Measurements from ENCODE around the gene GREM2.
A peak's percentile ranks its signal among the peaks of the same experiment; 100 is the strongest.

GREM2 gene

GRCh38 chr1:240609527-240610060, 2.4 kb downstream of the GREM2 start:
- DNase-seq: no peak

DNA sequence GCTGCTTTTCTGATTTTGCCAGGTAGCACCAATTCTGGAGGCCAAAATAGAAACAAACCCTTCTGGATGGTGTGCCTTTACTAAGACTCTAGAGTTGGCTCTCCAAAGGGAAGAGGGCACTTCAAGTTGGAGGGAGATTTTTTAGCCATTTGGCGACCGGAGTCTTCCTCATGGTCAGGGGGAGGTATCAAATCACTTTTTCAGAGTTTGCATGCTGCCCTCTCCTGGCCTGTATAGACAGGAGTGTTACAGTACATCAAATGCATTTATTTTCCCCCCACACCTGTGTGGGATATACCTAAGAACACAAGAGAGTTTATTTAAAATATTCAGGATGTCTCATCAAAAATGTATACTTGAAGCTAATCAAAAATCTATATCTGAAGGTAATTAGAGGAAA, 3.2 kb downstream of the GREM2 start:
- peak; percentile 58 for DNase-seq

DNA sequence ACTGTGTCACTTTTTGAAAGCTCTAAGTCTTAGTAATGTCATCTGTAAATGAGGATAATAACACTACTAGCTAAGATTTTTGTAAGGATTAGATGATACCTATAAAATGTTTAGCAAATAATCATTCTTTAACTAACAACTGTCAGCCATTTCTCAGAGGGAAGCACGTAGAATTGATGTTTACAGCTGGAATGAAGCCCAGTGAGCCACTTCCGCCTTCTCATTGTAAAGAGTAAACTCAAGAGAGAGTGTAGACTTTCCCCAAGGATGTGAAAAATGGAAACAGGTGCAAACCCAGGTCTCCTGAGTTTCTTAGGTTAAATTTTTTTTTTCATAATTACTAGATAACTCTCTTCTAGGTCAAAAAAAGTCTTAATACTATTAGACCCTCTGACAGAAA, 4.9 kb downstream of the GREM2 start:
- no peak for DNase-seq

GRCh38 chr1:240602189-240602588, 9.8 kb downstream of the GREM2 start:
- no peak for DNase-seq

- DNase-seq: no peak
These were observed 12.1 kb downstream of the GREM2 start for GRCh38 chr1:240599830-240600229.

GRCh38 chr1:240599299-240599698, 12.7 kb downstream of the GREM2 start:
- DNase-seq: no peak

GRCh38 chr1:240598216-240599001, 13.5 kb downstream of the GREM2 start:
- no peak for DNase-seq

DNA sequence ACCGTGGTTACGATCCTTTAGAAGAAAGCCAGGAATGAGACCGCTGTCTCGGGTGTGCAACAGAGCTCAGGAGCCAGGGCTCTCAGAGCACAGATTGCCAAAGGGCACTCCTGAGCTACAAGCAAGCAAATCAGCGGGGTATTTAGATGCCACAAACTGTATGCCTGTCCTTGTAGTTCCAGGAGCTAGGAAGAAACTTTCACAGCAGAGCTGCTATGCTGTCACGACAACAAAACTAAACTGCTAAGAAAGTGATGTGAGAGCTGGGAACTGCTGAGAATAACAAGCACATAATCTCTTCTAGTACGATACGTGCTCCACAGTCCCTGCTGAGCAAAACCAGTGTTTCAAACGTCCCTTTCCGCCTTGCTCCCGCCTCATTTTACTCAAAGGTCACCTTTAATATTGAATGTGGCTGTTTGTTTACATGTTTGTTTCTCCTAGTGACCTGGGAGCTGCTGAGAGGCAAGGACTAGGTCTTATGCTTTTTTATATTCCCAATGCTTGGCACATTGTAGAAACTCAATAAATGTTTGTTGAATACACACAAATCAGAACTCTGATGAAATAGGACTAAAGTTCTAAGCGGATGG, 14.7 kb downstream of the GREM2 start:
- peak; percentile 32 for DNase-seq

GRCh38 chr1:240595476-240595875, 16.5 kb downstream of the GREM2 start:
- DNase-seq: no peak

DNA sequence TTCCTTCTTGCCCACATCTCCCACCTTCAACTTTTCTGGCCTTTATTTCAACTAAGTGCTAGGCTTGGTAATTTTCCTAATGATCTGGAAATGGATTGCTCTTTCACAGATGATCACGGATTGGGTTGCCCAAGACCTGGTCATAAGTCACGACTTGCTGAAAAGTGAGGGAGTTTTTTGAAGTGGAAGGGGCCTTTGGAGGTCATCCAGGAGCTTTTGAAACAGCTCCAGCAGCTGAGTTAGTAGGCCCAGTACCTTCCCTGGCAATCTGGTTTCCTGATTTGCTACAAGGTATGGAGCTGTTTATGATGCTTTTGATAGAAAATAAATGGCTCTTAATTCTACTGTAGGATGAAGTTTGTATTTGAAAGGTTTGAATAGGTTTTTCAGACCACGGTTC, 20.4 kb downstream of the GREM2 start:
- DNase-seq: no peak

DNA sequence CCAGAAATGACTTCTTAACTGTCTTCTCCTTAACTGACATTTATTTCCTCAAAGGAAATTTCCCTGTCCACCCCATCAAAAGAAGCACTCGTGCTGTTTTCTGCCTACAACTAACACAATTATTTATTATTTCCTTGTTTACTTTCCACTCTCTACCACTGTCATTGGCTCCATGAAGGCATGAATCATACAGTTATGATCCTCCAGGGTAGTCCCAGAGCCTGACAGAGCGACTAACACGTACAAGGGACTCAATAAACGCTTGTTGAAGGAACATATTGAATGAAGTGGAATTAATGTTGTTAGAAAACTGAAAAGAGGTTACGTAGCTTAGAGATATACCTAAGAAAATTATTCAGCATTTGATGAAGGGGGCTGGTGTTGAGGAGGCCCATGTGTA, 20.9 kb downstream of the GREM2 start:
- peak; percentile 50 for DNase-seq

DNA sequence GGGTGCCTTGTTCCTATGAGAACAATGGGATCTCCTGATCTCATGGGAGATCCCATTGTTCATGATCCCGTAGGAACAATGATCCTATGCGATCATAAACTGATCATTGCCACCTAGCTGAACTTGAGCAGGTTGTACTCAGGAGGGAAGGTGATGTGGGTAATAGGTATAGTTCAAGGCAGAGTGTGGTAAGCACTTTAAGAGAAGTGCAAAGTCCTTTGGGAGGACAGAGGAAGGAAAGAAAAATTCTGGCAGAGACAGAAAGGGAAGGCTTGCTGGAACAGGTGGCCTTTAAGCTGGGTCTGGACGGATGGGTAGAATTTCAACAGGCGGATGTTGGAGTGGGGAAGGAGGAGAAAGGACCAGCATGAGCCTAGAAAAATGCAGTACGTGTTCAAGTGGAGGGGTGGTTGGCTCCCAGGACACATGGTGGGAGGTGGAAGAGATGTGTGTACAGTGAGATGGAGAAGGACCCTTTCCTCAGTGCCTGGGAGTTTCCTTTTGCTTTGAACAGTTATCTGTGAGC, 22.3 kb downstream of the GREM2 start:
- no peak for DNase-seq

DNA sequence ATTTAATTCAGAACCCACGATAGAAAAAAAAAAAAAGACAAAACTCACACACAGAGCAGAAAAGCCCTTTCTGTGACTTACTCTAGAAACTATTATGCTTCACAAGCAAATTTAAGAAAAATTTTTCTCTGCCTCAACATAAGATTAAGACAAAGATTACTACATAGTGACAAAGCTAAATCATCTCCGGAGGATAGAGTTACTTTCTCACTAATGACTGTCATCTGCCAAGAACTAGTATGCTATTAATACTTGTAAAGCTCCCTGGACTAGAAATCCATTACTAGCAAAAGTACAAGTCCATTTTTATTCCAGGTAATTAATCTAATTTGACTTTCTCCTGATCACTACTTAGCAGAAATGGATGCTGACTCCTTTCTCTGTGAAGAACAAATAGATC, 25.9 kb downstream of the GREM2 start:
- DNase-seq: no peak

DNA sequence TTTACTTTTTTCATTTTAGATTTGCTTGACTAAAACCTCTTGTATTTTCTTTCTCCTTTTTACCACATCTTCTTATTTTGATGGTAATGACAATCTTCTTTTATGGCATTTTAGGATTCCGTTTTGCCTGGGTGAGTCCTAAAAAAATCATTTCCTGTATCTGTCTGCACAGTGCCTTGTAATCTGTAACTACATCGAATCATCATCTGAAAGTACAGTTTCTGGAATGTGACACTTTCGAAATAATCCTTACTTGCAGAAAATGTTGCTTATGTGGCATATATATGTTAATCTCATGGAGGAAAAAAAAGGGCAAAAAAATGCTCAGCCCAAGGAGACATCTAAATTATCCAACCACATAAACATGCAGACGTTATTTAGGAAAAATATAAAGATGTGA, 29.0 kb downstream of the GREM2 start:
- no peak for DNase-seq

GRCh38 chr1:240579511-240579910, 32.4 kb downstream of the GREM2 start:
- DNase-seq: no peak

DNA sequence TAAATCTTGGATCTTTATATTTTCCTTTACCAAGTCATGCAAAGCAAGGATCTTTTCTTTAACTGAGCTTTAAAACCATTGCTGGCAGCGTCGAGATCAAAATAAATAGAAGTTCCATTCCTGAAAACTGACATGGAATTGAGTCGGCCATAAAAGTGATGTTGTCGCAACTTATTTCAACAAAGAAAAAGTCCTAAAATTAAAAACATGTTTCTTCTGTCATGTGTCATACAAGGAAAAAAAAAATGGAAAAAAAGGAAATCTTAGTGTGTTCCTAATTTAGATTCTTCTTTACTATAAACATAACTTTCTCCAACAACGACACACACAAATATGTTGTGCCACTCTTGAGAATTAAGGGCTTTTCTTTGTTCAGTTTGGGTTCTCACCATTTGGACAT, 34.9 kb downstream of the GREM2 start:
- no peak for DNase-seq

DNA sequence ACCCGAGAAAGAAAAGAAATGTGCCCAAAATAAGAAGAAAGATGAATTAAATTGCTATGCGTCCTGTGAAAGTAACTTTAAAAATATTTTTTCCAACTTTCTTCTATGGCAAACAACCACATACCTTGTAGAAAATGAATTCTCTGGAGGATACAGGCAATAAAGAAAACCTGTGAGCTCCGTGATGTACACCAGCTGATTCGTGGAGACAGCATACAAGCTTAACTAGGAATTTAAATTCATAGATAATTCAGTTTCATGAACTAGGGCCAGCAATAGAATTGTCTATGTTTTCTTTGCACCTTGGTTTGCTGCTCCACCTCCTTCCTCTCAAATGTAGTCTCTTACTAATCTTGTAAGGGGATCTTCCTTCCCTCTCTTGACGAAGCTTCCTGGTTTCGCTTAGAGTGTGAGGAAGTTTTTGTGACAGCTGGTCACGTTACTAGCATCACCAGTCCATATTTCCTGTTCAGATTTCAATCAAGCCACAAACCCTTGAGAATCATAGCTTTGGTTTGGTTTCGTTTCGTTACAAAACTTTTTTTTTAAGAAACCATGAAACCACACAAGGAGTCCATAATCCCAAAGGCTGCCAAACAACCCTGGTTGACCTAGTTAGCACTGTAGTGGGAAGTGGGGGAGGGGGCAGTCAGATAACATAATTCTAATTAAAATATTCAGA, 35.8 kb downstream of the GREM2 start:
- DNase-seq: peak; percentile 69

DNA sequence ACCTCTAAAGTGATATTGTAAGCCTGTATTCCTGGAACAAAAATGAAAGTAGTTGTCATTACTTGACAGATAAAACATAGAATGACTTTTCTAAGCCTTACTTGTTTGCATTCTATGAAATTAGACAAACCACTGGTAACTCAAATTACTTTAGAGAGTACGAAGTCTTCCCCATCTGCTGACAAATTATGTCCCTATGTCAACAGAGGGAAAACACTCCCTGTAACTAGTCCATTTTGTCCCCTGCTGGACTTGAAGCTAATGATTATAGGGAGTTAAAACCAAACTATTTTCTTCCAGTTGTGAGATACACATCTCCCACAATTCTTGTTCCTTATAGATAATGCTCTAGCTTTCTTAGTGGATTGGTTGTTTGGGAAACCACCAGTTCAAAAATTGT, 39.6 kb downstream of the GREM2 start:
- DNase-seq: no peak

- DNase-seq: no peak
These were observed 40.2 kb downstream of the GREM2 start for GRCh38 chr1:240571782-240572181.

- no peak for DNase-seq
These were observed 44.9 kb downstream of the GREM2 start for GRCh38 chr1:240567066-240567465.

GRCh38 chr1:240562779-240563178, 49.2 kb downstream of the GREM2 start:
- DNase-seq: no peak

- DNase-seq: peak; percentile 55
These were observed 49.8 kb downstream of the GREM2 start for GRCh38 chr1:240562111-240562590.

DNA sequence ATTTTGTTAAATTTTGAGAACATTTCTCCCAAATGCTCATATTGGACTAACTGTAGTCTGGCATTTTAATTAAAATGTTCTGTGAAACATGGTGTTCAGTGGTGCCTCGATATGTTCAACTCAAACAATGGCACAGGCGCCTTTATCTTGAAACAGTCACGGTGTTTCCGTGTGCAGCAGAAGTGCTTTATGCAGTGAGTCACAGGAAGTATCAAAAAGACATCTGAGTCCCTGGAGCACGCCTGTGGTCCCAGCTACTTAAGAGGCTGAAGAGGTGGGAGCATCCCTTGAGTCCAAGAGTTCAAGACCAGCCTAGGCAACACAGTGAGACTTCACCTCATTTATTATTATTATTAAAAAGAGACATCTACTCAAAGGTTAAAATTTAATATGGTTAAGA, 52.2 kb downstream of the GREM2 start:
- DNase-seq: peak; percentile 32

DNA sequence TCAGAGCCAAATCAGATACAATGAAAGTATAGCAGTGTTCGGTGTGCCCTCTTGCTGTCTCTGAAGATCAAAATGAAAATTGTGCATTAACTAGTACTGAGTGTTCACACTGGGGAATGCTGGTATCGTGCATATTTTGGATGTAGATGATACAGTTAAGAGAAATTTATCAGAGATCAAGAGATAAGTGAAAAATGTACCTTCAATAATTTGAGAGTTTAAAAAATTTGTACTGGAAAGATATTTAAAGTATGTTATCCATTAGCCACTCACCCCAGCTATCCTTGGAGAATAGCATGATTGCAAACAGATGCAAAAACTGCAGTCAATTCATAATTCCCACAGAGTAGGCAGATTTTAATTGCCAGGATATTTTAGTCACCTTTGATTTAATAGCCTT, 56.4 kb downstream of the GREM2 start:
- DNase-seq: no peak
